WTC11 (cell line): ENCODE data around the gene XRCC5.

Experiments used
- CTCF ChIP-seq: fragments of 200-600 bp; IDR thresholded peaks from 2 replicates; pipeline ENCODE4 v1.8.0; 2022; ENCODE audit warnings: antibody characterized with exemption
- FOXJ3 ChIP-seq: sonication (generic); formaldehyde crosslinking; IDR thresholded peaks from 2 replicates; pipeline ENCODE4 v1.9.0; 2021; ENCODE audit warnings: missing genetic modification reagents, mild to moderate bottlenecking, borderline replicate concordance
- SMAD3 ChIP-seq: sonication (generic); formaldehyde crosslinking; IDR thresholded peaks from 2 replicates; pipeline ENCODE4 v1.8.0; 2022; ENCODE audit warnings: missing genetic modification reagents, mild to moderate bottlenecking, borderline replicate concordance
- SP1 ChIP-seq: sonication (generic); formaldehyde crosslinking; conservative IDR thresholded peaks from 2 replicates; pipeline ENCODE4 v1.8.1; 2022; ENCODE audit warnings: missing genetic modification reagents

- TF ChIP-seq FOXJ3 (no peak), SMAD3 (CRISPR knock-in tag) (no peak), CTCF (peak; percentile 15; the same call in 1 of the 2 replicates), SP1 (no peak)
These were observed 113.7 kb downstream of the XRCC5 start for GRCh38 chr2:216222650-216223352.
